ENCODE results near the gene MYRF.
A peak's percentile ranks its signal among the peaks of the same experiment; 100 is the strongest.

The MYRF gene

DNA sequence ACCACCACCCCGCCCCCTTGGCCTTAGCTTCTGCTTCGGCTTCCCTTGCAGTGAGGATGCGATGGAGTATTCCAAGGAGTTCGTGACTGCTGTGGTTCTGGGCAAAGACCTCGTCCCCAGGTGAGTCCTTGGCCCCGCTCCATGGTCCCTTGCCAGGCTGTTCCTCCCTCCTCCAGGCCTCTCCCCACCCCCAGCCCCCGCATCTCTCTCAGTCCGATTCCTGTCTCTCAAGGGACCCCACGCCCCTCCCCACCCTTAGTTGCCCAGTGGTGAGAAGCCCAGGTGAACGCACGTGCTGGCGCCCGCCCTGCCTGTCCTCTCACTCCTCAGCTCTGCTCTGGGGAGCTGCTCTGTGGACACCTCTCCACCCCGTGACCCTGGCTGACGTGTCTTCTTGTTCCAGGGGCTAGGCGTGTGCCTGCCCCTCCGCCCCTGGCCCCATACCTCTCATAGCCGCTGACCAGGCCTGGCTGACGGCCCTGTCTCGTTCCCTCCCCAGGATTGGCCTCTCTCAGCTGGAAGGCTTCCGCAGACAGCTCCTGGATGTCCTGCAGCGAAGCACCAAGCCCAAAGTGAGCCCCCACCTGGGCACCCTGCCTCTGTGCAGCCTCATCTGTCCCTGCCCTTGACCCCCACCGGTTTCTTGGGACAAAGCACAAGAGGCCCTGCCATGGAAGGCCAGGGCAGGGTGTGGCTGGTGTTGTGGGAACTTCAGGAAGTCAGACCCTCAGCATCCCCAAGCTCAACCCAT lies 14.6 kb upstream of the MYRF start:
- Histone ChIP-seq H3K9me3 (ENCODE audit: control extremely low read depth in 1 of 5, control insufficient read depth in 4 of 5, insufficient read depth in 2 of 5, low read depth in 1 of 5, low read length in 4 of 5) (no peaks in the 10 kb centered on the region), H3K4me3 (ENCODE audit: control insufficient read depth in 1 of 7, extremely low read depth in 1 of 7, insufficient read depth in 4 of 7, low read depth in 2 of 7, low read length in 6 of 7) (no peak overlapping the region), H3K27ac (ENCODE audit: insufficient read depth in 1 of 2, low read depth in 1 of 2, low read length in 2 of 2, poor library complexity in 1 of 2, severe bottlenecking in 2 of 2) (no peak overlapping the region), H3K4me1 (ENCODE audit: control extremely low read depth in 1 of 4, control insufficient read depth in 4 of 4, insufficient read depth in 4 of 4, low read length in 3 of 4) (peaks cover 0 to 5% (median 2%) of the 10 kb centered on the region in 4 experiments), H3K36me3 (ENCODE audit: control insufficient read depth in 4 of 4, insufficient read depth in 4 of 4, low read length in 3 of 4) (no peaks in the 10 kb centered on the region), H3K27me3 (replicated peaks in 2 of 5; ENCODE audit: control insufficient read depth in 4 of 5, insufficient read depth in 5 of 5, low read length in 4 of 5) (peaks cover 0 to 2% (median 0%) of the 10 kb centered on the region in 5 experiments)
- no peak for DNase-seq
- 96% methylated on average over 18 of the region's 23 CpGs for WGBS (ENCODE audit: insufficient coverage)
- ChIA-PET CTCF (interaction anchor here (1.1 to 3.9 kb wide), 4 partner anchors 10 to 370 kb away, joined by 3 to 23 read pairs (median 4); no protein-coding TSS in a partner anchor), POLR2A (no interaction called here)

DNA sequence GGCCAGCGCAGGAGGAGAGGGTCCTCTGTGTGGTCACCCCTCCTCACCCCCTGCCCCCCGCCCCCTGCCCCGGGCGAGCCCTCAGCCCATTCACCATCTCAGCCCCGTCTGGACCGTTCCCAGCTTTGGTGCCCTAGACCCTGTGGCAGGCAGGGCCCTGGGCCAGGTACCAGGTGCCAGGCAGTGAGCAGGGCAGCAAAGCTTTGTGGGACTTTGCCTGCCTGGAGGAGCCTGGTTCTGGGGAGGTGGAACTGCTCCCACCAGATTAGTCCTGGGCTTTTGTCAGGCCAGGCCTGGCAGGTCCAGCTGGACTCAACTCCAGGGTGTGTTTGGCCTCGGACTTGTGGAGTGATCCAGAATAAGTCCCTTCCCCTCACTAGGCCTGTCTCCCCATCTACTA lies 13.7 kb upstream of the MYRF start:
- Histone ChIP-seq H3K27me3 (replicated peaks in 2 of 5; ENCODE audit: control insufficient read depth in 4 of 5, insufficient read depth in 5 of 5, low read length in 4 of 5) (peaks cover 0 to 2% (median 0%) of the 10 kb centered on the region in 5 experiments), H3K9me3 (ENCODE audit: control extremely low read depth in 1 of 5, control insufficient read depth in 4 of 5, insufficient read depth in 2 of 5, low read depth in 1 of 5, low read length in 4 of 5) (no peaks in the 10 kb centered on the region), H3K4me3 (ENCODE audit: control insufficient read depth in 1 of 7, extremely low read depth in 1 of 7, insufficient read depth in 4 of 7, low read depth in 2 of 7, low read length in 6 of 7) (no peak overlapping the region), H3K36me3 (ENCODE audit: control insufficient read depth in 4 of 4, insufficient read depth in 4 of 4, low read length in 3 of 4) (no peaks in the 10 kb centered on the region), H3K27ac (ENCODE audit: insufficient read depth in 1 of 2, low read depth in 1 of 2, low read length in 2 of 2, poor library complexity in 1 of 2, severe bottlenecking in 2 of 2) (no peak overlapping the region), H3K4me1 (ENCODE audit: control extremely low read depth in 1 of 4, control insufficient read depth in 4 of 4, insufficient read depth in 4 of 4, low read length in 3 of 4) (peaks cover 0 to 5% (median 2%) of the 10 kb centered on the region in 4 experiments)
- ChIA-PET POLR2A (no interaction called here), CTCF (interaction anchor here (1.1 to 3.9 kb wide), 4 partner anchors 9 to 369 kb away, joined by 3 to 23 read pairs (median 4); no protein-coding TSS in a partner anchor)
- DNase-seq: no peak
- WGBS (ENCODE audit: insufficient coverage): 85% methylated on average over 3 of the region's 7 CpGs

DNA sequence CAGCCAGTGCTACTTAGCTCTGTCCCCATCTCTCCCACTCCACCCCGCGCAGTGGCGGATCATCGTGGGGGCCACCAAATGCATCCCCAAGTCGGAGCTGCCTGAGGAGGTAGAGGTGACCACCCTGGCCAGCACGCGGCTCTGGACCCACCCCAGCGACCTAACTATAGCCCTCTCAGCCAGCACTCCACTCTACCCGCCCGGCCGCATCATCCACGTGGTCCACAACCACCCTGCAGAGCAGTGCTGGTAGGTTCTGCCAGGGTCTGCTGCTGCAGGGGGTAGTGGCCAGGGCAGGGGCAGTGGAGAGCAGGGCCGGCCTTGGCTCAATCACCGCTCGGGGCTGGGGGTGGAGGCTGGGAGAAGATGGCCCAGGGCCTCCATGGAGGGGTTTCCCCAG lies 13.0 kb upstream of the MYRF start:
- no peak for DNase-seq
- no peak overlapping the region for H3K4me3 ChIP-seq (ENCODE audit: control insufficient read depth in 1 of 7, extremely low read depth in 1 of 7, insufficient read depth in 4 of 7, low read depth in 2 of 7, low read length in 6 of 7)
- peaks cover 0 to 2% (median 0%) of the 10 kb centered on the region in 5 experiments for H3K27me3 ChIP-seq (replicated peaks in 2 of 5; ENCODE audit: control insufficient read depth in 4 of 5, insufficient read depth in 5 of 5, low read length in 4 of 5)
- H3K36me3 ChIP-seq (ENCODE audit: control insufficient read depth in 4 of 4, insufficient read depth in 4 of 4, low read length in 3 of 4): no peaks in the 10 kb centered on the region
- ChIA-PET POLR2A (no interaction called here), CTCF (interaction anchor here (1.5 to 3.9 kb wide), 3 partner anchors 11 to 368 kb away, joined by 3 to 23 read pairs (median 3); no protein-coding TSS in a partner anchor)
- no peaks in the 10 kb centered on the region for H3K9me3 ChIP-seq (ENCODE audit: control extremely low read depth in 1 of 5, control insufficient read depth in 4 of 5, insufficient read depth in 2 of 5, low read depth in 1 of 5, low read length in 4 of 5)
- peaks cover 0 to 5% (median 2%) of the 10 kb centered on the region in 4 experiments for H3K4me1 ChIP-seq (ENCODE audit: control extremely low read depth in 1 of 4, control insufficient read depth in 4 of 4, insufficient read depth in 4 of 4, low read length in 3 of 4)
- 100% methylated on average over 3 of the region's 15 CpGs for WGBS (ENCODE audit: insufficient coverage)
- no peak overlapping the region for H3K27ac ChIP-seq (ENCODE audit: insufficient read depth in 1 of 2, low read depth in 1 of 2, low read length in 2 of 2, poor library complexity in 1 of 2, severe bottlenecking in 2 of 2)

DNA sequence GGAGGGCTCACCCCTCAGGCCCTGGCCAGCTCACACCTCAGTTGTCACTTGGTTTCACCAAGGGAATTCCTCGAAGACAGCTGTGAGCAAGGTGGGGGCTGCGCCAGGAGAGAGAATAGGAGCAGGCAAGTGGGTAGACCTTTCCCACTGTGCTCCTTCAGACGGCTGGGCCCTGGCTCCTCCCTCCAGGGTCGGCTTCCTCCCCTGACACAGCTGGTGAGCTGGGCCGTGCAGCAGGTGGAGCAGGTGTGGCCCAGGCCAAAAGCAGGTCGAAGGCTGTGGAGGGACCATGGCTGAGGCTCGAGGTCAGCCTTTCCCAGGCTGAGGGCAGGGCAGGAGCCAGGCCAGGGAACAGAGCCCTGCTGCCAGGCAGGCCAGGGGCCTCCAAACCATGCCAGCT lies 12.5 kb upstream of the MYRF start:
- no peak overlapping the region for H3K27ac ChIP-seq (ENCODE audit: insufficient read depth in 1 of 2, low read depth in 1 of 2, low read length in 2 of 2, poor library complexity in 1 of 2, severe bottlenecking in 2 of 2)
- 90% methylated on average over 6 of the region's 7 CpGs for WGBS (ENCODE audit: insufficient coverage)
- CTCF ChIA-PET: interaction anchor here (1.5 to 3.9 kb wide), 2 partner anchors 10 to 36 kb away, joined by 3 to 23 read pairs; no protein-coding TSS in a partner anchor
- POLR2A ChIA-PET: no interaction called here
- H3K27me3 ChIP-seq (replicated peaks in 2 of 5; ENCODE audit: control insufficient read depth in 4 of 5, insufficient read depth in 5 of 5, low read length in 4 of 5): peaks cover 0 to 2% (median 0%) of the 10 kb centered on the region in 5 experiments
- H3K9me3 ChIP-seq (ENCODE audit: control extremely low read depth in 1 of 5, control insufficient read depth in 4 of 5, insufficient read depth in 2 of 5, low read depth in 1 of 5, low read length in 4 of 5): no peaks in the 10 kb centered on the region
- no peaks in the 10 kb centered on the region for H3K36me3 ChIP-seq (ENCODE audit: control insufficient read depth in 4 of 4, insufficient read depth in 4 of 4, low read length in 3 of 4)
- no peak for DNase-seq
- H3K4me1 ChIP-seq (ENCODE audit: control extremely low read depth in 1 of 4, control insufficient read depth in 4 of 4, insufficient read depth in 4 of 4, low read length in 3 of 4): peaks cover 0 to 5% (median 2%) of the 10 kb centered on the region in 4 experiments
- H3K4me3 ChIP-seq (ENCODE audit: control insufficient read depth in 1 of 7, extremely low read depth in 1 of 7, insufficient read depth in 4 of 7, low read depth in 2 of 7, low read length in 6 of 7): no peak overlapping the region

DNA sequence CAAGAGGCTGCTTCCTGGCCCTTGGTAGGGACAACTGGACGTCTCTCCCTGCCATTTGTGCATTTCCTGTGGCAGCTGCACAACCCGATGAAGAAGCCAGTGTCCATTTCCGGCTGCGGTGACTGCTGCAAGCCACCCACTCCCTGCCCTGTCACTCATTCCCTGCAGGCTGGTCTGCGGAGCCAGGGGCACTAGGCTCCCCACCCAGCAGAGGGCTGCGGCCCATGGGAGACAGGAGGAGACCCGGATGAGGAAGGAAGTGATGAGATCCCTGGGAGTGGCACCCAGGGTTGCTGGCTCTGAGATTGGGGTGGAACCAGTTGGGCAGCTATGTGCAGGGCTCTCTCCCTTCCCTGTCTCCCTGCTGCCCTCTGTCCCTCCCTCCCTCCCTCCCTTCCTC lies 10.0 kb upstream of the MYRF start:
- WGBS (ENCODE audit: insufficient coverage): 40% methylated on average over 3 of the region's 7 CpGs
- no peak overlapping the region for H3K27ac ChIP-seq (ENCODE audit: insufficient read depth in 1 of 2, low read depth in 1 of 2, low read length in 2 of 2, poor library complexity in 1 of 2, severe bottlenecking in 2 of 2)
- DNase-seq: peak in 2 of 3 donors; percentile 42
- no peaks in the 10 kb centered on the region for H3K9me3 ChIP-seq (ENCODE audit: control extremely low read depth in 1 of 5, control insufficient read depth in 4 of 5, insufficient read depth in 2 of 5, low read depth in 1 of 5, low read length in 4 of 5)
- ChIA-PET POLR2A (no interaction called here), CTCF (no interaction called here)
- H3K4me1 ChIP-seq (ENCODE audit: control extremely low read depth in 1 of 4, control insufficient read depth in 4 of 4, insufficient read depth in 4 of 4, low read length in 3 of 4): peaks cover 0 to 5% (median 2%) of the 10 kb centered on the region in 4 experiments
- H3K36me3 ChIP-seq (ENCODE audit: control insufficient read depth in 4 of 4, insufficient read depth in 4 of 4, low read length in 3 of 4): no peaks in the 10 kb centered on the region
- H3K27me3 ChIP-seq (replicated peaks in 2 of 5; ENCODE audit: control insufficient read depth in 4 of 5, insufficient read depth in 5 of 5, low read length in 4 of 5): peaks cover 0 to 2% (median 0%) of the 10 kb centered on the region in 5 experiments
- H3K4me3 ChIP-seq (ENCODE audit: control insufficient read depth in 1 of 7, extremely low read depth in 1 of 7, insufficient read depth in 4 of 7, low read depth in 2 of 7, low read length in 6 of 7): no peak overlapping the region

DNA sequence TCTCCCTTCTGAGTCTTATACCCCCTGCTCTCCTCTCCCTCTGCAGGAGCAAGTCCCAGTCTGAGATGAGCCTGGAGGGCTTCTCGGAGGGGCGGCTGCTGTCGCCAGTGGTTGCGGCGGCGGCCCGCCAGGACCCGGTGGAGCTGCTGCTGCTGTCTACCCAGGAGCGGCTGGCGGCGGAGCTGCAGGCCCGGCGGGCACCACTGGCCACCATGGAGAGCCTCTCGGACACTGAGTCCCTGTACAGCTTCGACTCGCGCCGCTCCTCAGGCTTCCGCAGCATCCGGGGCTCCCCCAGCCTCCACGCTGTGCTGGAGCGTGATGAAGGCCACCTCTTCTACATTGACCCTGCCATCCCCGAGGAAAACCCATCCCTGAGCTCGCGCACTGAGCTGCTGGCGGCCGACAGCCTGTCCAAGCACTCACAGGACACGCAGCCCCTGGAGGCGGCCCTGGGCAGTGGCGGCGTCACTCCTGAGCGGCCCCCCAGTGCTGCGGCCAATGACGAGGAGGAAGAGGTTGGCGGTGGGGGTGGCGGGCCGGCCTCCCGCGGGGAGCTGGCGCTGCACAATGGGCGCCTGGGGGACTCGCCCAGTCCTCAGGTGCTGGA lies 8.8 kb upstream of the MYRF start:
- no peak overlapping the region for H3K27ac ChIP-seq (ENCODE audit: insufficient read depth in 1 of 2, low read depth in 1 of 2, low read length in 2 of 2, poor library complexity in 1 of 2, severe bottlenecking in 2 of 2)
- no peak overlapping the region for H3K4me3 ChIP-seq (ENCODE audit: control insufficient read depth in 1 of 7, extremely low read depth in 1 of 7, insufficient read depth in 4 of 7, low read depth in 2 of 7, low read length in 6 of 7)
- 91% methylated on average over 23 of the region's 42 CpGs for WGBS (ENCODE audit: insufficient coverage)
- POLR2A ChIA-PET: no interaction called here
- H3K36me3 ChIP-seq (ENCODE audit: control insufficient read depth in 4 of 4, insufficient read depth in 4 of 4, low read length in 3 of 4): no peaks in the 10 kb centered on the region
- peaks cover 0 to 5% (median 2%) of the 10 kb centered on the region in 4 experiments for H3K4me1 ChIP-seq (ENCODE audit: control extremely low read depth in 1 of 4, control insufficient read depth in 4 of 4, insufficient read depth in 4 of 4, low read length in 3 of 4)
- DNase-seq: no peak
- no peaks in the 10 kb centered on the region for H3K9me3 ChIP-seq (ENCODE audit: control extremely low read depth in 1 of 5, control insufficient read depth in 4 of 5, insufficient read depth in 2 of 5, low read depth in 1 of 5, low read length in 4 of 5)
- CTCF ChIA-PET: interaction anchor here (0.7 to 1.7 kb wide), 7 partner anchors 10 to 85 kb away, joined by 3 to 11 read pairs (median 3); no protein-coding TSS in a partner anchor
- H3K27me3 ChIP-seq (replicated peaks in 2 of 5; ENCODE audit: control insufficient read depth in 4 of 5, insufficient read depth in 5 of 5, low read length in 4 of 5): peaks cover 0 to 2% (median 0%) of the 10 kb centered on the region in 5 experiments

DNA sequence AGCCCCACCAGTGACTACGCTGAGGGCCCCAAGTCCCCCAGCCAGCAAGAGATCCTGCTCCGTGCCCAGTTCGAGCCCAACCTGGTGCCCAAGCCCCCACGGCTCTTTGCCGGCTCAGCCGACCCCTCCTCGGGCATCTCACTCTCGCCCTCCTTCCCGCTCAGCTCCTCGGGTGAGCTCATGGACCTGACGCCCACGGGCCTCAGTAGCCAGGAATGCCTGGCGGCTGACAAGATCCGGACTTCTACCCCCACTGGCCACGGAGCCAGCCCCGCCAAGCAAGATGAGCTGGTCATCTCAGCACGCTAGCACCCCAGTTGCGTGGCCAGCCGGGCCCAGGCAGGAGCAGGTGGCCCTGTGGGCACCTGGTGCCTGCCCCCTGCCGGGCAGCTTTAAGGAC lies 8.3 kb upstream of the MYRF start:
- Histone ChIP-seq H3K36me3 (ENCODE audit: control insufficient read depth in 4 of 4, insufficient read depth in 4 of 4, low read length in 3 of 4) (no peaks in the 10 kb centered on the region), H3K27ac (ENCODE audit: insufficient read depth in 1 of 2, low read depth in 1 of 2, low read length in 2 of 2, poor library complexity in 1 of 2, severe bottlenecking in 2 of 2) (no peak overlapping the region), H3K4me1 (ENCODE audit: control extremely low read depth in 1 of 4, control insufficient read depth in 4 of 4, insufficient read depth in 4 of 4, low read length in 3 of 4) (peaks cover 0 to 5% (median 2%) of the 10 kb centered on the region in 4 experiments), H3K4me3 (ENCODE audit: control insufficient read depth in 1 of 7, extremely low read depth in 1 of 7, insufficient read depth in 4 of 7, low read depth in 2 of 7, low read length in 6 of 7) (no peak overlapping the region), H3K9me3 (ENCODE audit: control extremely low read depth in 1 of 5, control insufficient read depth in 4 of 5, insufficient read depth in 2 of 5, low read depth in 1 of 5, low read length in 4 of 5) (no peaks in the 10 kb centered on the region), H3K27me3 (replicated peaks in 2 of 5; ENCODE audit: control insufficient read depth in 4 of 5, insufficient read depth in 5 of 5, low read length in 4 of 5) (peaks cover 0 to 2% (median 0%) of the 10 kb centered on the region in 5 experiments)
- POLR2A ChIA-PET: no interaction called here
- CTCF ChIA-PET: interaction anchor here (1.5 to 1.7 kb wide), 5 partner anchors 10 to 54 kb away, joined by 3 to 11 read pairs (median 4); no protein-coding TSS in a partner anchor
- DNase-seq: no peak
- WGBS (ENCODE audit: insufficient coverage): 96% methylated on average over 20 of the region's 20 CpGs
